GM21825 (cell line): Measurements from ENCODE around the gene PIGU.
"Not testable (repeated sequence)": the region's sequence is repeated elsewhere in the genome, so short reads cannot be mapped to it uniquely, and the experiment has no call there.

ENCODE experiments used
- ATAC-seq: cut with Tn5 transposase; IDR thresholded peaks from one replicate; pipeline ENCODE4 v1.9.1; 2021; ENCODE audit warnings: mild to moderate bottlenecking, moderate library complexity; ENCODE audit not compliant: unreplicated experiment

The PIGU gene

GRCh38 chr20:34624629-34625028 is 52.3 kb downstream of the PIGU start:
- no peak for ATAC-seq

GRCh38 chr20:34622821-34623451 is 54.0 kb downstream of the PIGU start:
- ATAC-seq: no peak

GRCh38 chr20:34621383-34622367 is 55.2 kb downstream of the PIGU start:
- no peak for ATAC-seq

GRCh38 chr20:34621036-34621343 is 55.9 kb downstream of the PIGU start:
- ATAC-seq: no peak

- ATAC-seq: no peak
These were observed 58.2 kb downstream of the PIGU start for GRCh38 chr20:34618676-34619075.

- ATAC-seq: not testable (repeated sequence)
These were observed 60.0 kb downstream of the PIGU start for GRCh38 chr20:34616913-34617312.

- no peak for ATAC-seq
These were observed 61.4 kb downstream of the PIGU start for GRCh38 chr20:34615477-34615876.

GRCh38 chr20:34611976-34612375 is 64.9 kb downstream of the PIGU start:
- not testable (repeated sequence) for ATAC-seq

- no peak for ATAC-seq
These were observed 69.8 kb downstream of the PIGU start for GRCh38 chr20:34607066-34607465.

- no peak for ATAC-seq
These were observed 71.7 kb downstream of the PIGU start for GRCh38 chr20:34604980-34605788.

- no peak for ATAC-seq
These were observed 75.8 kb downstream of the PIGU start for GRCh38 chr20:34600892-34601653.

- no peak for ATAC-seq
These were observed 81.3 kb downstream of the PIGU start for GRCh38 chr20:34595377-34596184.

- no peak for ATAC-seq
These were observed 90.3 kb downstream of the PIGU start for GRCh38 chr20:34586488-34587163.

- no peak for ATAC-seq
These were observed 91.9 kb downstream of the PIGU start for GRCh38 chr20:34585019-34585418.

- ATAC-seq: no peak
These were observed 93.3 kb downstream of the PIGU start for GRCh38 chr20:34583544-34583943.

GRCh38 chr20:34582911-34583310 is 94.0 kb downstream of the PIGU start:
- no peak for ATAC-seq

- ATAC-seq: no peak
These were observed 94.7 kb downstream of the PIGU start for GRCh38 chr20:34582221-34582620.

- ATAC-seq: peak; percentile 40
These were observed 95.3 kb downstream of the PIGU start for GRCh38 chr20:34581341-34582184.
